Measurements from ENCODE around the gene C3orf20.

The C3orf20 gene

GRCh38 chr3:14658978-14659377 lies 16.0 kb upstream of the C3orf20 start:
- in situ Hi-C loops (cut with MboI; ENCODE audit: low sequenced_read_pairs, unreplicated experiment): loop anchor here (25.0 kb wide), 1 partner anchor 253 kb away; no protein-coding TSS in a partner anchor
- no peak for DNase-seq (ENCODE audit: low spot score)
- no peak for TF ChIP-seq CTCF (IDR thresholded peaks at IDR 0.05; ENCODE audit: borderline replicate concordance, control extremely low read depth, extremely low read depth, insufficient read depth, missing control alignments)

- DNase-seq (ENCODE audit: low spot score): no peak
- no peak for TF ChIP-seq CTCF (IDR thresholded peaks at IDR 0.05; ENCODE audit: borderline replicate concordance, control extremely low read depth, extremely low read depth, insufficient read depth, missing control alignments)
- in situ Hi-C loops (cut with MboI; ENCODE audit: low sequenced_read_pairs, unreplicated experiment): loop anchor here (25.0 kb wide), 1 partner anchor 251 kb away; no protein-coding TSS in a partner anchor
Observed at GRCh38 chr3:14660942-14661341, 14.0 kb upstream of the C3orf20 start.

- in situ Hi-C loops (cut with MboI; ENCODE audit: low sequenced_read_pairs, unreplicated experiment): loop anchor here (25.0 kb wide), 1 partner anchor 249 kb away; no protein-coding TSS in a partner anchor
- DNase-seq (ENCODE audit: low spot score): no peak
- TF ChIP-seq CTCF (IDR thresholded peaks at IDR 0.05; ENCODE audit: borderline replicate concordance, control extremely low read depth, extremely low read depth, insufficient read depth, missing control alignments): no peak
Observed at GRCh38 chr3:14663396-14664135, 11.4 kb upstream of the C3orf20 start.

DNA sequence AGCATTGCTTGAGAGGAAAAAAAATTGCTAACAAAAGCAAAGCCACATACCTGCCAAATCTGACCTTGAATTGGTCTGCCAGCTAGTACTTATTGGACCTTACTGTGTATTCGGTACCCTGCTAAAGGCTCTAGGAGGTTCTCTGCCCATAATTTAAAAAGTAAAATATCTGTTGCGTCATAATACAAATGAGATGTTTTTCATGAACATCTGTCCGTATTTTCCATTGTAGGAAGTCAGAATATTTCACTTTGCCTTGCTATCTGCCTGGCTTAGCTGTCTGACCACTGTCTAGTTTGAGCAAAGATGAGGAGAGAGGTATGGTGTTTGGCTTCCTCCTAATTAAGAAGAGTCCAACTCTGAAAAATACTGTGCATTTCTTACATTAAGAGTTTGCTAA lies 10.8 kb upstream of the C3orf20 start:
- TF ChIP-seq CTCF (IDR thresholded peaks at IDR 0.05; ENCODE audit: borderline replicate concordance, control extremely low read depth, extremely low read depth, insufficient read depth, missing control alignments): no peak
- no peak for DNase-seq (ENCODE audit: low spot score)
- in situ Hi-C loops (cut with MboI; ENCODE audit: low sequenced_read_pairs, unreplicated experiment): loop anchor here (25.0 kb wide), 1 partner anchor 248 kb away; no protein-coding TSS in a partner anchor

DNA sequence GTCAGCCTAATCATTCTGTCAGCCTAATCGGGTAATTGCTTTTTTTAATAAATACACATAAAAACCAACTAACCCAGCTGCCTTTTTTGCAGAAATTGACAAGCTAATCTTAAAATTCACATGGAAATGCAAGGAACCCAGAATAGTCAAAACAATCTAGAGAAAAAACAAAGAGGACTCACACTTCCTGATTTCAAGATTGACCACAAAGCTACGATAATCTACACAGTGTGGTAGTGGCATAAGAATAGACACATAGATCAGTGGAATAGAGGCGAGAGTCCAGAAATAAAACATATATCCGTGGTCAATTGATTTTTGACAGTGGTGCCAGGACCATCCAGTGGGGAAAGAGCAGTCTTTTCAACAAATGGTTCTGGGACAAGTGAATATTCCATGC lies 2.4 kb upstream of the C3orf20 start:
- DNase-seq (ENCODE audit: low spot score): no peak
- in situ Hi-C loops (cut with MboI; ENCODE audit: low sequenced_read_pairs, unreplicated experiment): loop anchor here (10.0 to 25.0 kb wide), 2 partner anchors 112 to 240 kb away; no protein-coding TSS in a partner anchor
- TF ChIP-seq CTCF (IDR thresholded peaks at IDR 0.05; ENCODE audit: borderline replicate concordance, control extremely low read depth, extremely low read depth, insufficient read depth, missing control alignments): no peak

DNA sequence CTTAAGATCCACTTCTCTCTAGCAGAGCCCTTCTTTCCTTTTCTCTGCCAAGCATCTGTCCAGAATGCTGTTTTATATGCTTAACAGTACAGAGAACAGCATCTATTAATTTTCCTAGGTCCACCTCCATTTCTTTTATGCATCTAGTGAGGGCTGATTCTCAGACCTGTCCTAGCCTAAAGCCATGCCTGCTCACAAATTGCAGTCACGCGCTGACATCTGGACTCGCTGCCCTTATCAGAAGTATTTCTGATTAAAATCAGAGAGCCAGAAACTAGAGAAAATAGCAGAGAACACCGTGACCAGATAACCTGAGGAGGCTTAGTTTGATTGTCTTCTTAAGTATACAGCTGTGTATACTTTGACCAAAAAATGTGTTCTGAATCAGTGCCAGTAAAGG lies 1.9 kb downstream of the C3orf20 start:
- no peak for TF ChIP-seq CTCF (IDR thresholded peaks at IDR 0.05; ENCODE audit: borderline replicate concordance, control extremely low read depth, extremely low read depth, insufficient read depth, missing control alignments)
- no peak for DNase-seq (ENCODE audit: low spot score)
- in situ Hi-C loops (cut with MboI; ENCODE audit: low sequenced_read_pairs, unreplicated experiment): loop anchor here (10.0 kb wide), 1 partner anchor 108 kb away; no protein-coding TSS in a partner anchor

Data from GM13976 (cell line).